HFF-Myc (cell line): ENCODE data around the gene LITAFD.
"Not testable (repeated sequence)": the region's sequence is repeated elsewhere in the genome, so short reads cannot be mapped to it uniquely, and the experiment has no call there.

Experiments used
- DNase-seq: peaks from one replicate; pipeline ENCODE4 v3.0.0-alpha.2; 2011; ENCODE audit warnings: low read depth; ENCODE audit errors: extremely low read depth
- H3K4me3 ChIP-seq: replicated peaks from 2 replicates; pipeline ENCODE4 v1.5.1; 2011; ENCODE audit warnings: low read depth, mild to moderate bottlenecking, control low read depth, low read length
- CTCF ChIP-seq: IDR thresholded peaks from 2 replicates; pipeline ENCODE4 v1.5.1; 2012; ENCODE audit warnings: mild to moderate bottlenecking, low read depth, low read length, control low read depth; ENCODE audit errors: missing control alignments

LITAFD gene

GRCh38 chr16:8908810-8909468 lies 26.8 kb downstream of the LITAFD start:
- H3K4me3 ChIP-seq: no peak overlapping the region
- no peak for DNase-seq
- TF ChIP-seq CTCF: no peak

GRCh38 chr16:8910811-8911210 lies 28.7 kb downstream of the LITAFD start:
- no peak for DNase-seq
- TF ChIP-seq CTCF: no peak
- H3K4me3 ChIP-seq: no peak overlapping the region

GRCh38 chr16:8912793-8913192 lies 30.6 kb downstream of the LITAFD start:
- H3K4me3 ChIP-seq: no peak overlapping the region
- no peak for DNase-seq
- TF ChIP-seq CTCF: no peak

- no peak for DNase-seq
- no peak overlapping the region for H3K4me3 ChIP-seq
- TF ChIP-seq CTCF: no peak
Measured at GRCh38 chr16:8914098-8914497, 31.9 kb downstream of the LITAFD start.

GRCh38 chr16:8915722-8916301 lies 33.7 kb downstream of the LITAFD start:
- no peak for DNase-seq
- no peak for TF ChIP-seq CTCF
- no peak overlapping the region for H3K4me3 ChIP-seq

- TF ChIP-seq CTCF: no peak
- H3K4me3 ChIP-seq: no peak overlapping the region
- DNase-seq: no peak
Measured at GRCh38 chr16:8916541-8917225, 34.5 kb downstream of the LITAFD start.

- H3K4me3 ChIP-seq, DNase-seq: not testable (repeated sequence)
Measured at GRCh38 chr16:8917336-8917735, 35.2 kb downstream of the LITAFD start.
